RCC 7860 (cell line): Measurements from ENCODE around the gene IL1R1.

Source experiments
- DNase-seq: peaks from one replicate; pipeline ENCODE4 v3.0.0-alpha.2; 2015; ENCODE audit warnings: low spot score
- FAIRE-seq: peaks from 2 replicates; lab custom pipeline; 2012; peaks lifted over from hg19 to GRCh38; lab: Jason Lieb, UNC

Gene IL1R1

DNA sequence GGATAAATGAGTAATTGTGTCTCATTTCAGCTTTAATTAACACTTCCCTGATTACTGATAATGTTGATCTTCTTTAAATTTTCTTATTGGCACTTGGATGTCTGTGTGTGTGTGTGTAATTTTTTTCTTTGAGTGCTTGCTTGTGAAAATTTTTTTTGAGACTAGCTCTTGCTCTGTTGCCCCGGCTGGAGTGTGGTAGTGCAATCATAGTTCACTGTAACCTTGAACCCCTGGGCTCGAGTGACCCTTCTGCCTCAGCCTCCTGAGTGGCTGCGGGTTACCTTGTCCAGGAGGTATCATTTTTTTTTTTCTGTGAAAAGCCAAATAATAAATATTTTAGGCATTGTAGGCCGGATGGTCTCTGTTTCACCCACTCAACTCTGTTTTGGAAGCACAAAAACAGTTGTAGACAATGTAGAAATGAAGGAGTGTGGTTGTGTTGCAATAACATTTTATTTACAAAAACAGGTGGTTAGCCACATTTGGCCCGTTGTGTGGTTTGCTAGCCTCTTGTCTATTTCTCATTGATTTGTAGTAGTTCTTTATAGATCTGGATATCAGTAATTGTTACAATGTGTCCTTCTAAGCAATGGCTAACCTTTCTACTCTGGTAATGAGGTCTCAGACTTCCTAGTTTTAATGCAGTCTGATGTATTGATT, 52.2 kb downstream of the IL1R1 start:
- DNase-seq (no peak), FAIRE-seq (no peak)

- FAIRE-seq (no peak), DNase-seq (no peak)
Observed at GRCh38 chr2:102197389-102198137, 55.0 kb downstream of the IL1R1 start.

- FAIRE-seq: no peak
- no peak for DNase-seq
Observed at GRCh38 chr2:102200539-102200938, 58.0 kb downstream of the IL1R1 start.

- DNase-seq (no peak), FAIRE-seq (no peak)
Observed at GRCh38 chr2:102204638-102205037, 62.1 kb downstream of the IL1R1 start.

DNA sequence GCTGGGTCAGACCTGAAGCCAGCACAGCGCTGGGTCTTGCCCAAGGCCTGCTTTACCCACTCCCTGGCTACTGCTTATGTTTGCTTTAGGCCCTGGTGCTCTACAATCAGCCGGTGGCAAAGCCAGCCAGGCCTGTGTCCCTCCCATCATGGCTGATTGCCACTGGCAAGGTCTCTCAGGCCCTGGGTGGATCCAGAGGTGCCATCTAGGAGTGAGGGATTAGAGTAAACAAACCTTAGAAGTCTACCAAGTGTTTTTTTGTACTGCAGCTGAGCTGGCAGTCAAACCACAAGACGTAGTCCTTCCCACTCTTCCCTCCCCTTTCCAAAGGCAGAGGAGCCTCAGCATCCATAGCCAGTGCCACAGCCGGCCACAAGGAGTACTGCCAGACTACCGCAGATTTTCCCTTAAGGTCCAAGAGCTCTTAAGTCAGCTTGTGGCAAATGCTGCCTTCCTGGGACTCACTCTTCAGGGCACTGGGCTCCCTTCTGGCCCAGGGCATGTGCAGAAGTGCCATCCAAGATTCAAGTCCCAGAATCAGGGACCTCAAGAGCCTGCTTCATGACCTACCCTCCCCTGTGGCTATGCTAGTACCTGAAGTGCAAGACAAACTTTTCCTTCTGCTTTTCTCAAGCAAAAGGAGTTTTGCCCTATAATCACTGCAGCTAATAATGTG, 64.3 kb downstream of the IL1R1 start:
- DNase-seq (no peak), FAIRE-seq (no peak)

- DNase-seq (no peak), FAIRE-seq (no peak)
Observed at GRCh38 chr2:102208774-102209173, 66.2 kb downstream of the IL1R1 start.

GRCh38 chr2:102209474-102209873, 66.9 kb downstream of the IL1R1 start:
- DNase-seq (no peak), FAIRE-seq (no peak)

DNA sequence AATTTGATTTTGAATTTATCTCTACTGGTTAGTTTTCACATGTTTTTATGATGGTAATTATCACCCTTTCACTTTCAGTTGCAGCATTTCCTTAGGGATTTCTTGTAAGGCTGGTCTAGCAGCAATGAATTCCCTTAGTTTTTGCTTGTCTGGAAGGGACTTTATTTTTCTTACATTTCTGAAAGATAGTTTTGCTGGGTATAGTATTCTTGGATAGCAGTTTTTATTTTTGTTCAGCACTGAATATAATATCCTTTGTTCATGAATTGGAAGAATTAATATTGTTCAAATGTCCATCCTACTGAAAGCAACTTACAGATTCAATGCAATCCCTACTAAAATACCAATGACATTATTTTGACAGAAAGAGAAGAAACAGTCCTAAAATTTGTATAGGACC, 74.5 kb downstream of the IL1R1 start:
- DNase-seq: no peak
- FAIRE-seq: no peak

DNA sequence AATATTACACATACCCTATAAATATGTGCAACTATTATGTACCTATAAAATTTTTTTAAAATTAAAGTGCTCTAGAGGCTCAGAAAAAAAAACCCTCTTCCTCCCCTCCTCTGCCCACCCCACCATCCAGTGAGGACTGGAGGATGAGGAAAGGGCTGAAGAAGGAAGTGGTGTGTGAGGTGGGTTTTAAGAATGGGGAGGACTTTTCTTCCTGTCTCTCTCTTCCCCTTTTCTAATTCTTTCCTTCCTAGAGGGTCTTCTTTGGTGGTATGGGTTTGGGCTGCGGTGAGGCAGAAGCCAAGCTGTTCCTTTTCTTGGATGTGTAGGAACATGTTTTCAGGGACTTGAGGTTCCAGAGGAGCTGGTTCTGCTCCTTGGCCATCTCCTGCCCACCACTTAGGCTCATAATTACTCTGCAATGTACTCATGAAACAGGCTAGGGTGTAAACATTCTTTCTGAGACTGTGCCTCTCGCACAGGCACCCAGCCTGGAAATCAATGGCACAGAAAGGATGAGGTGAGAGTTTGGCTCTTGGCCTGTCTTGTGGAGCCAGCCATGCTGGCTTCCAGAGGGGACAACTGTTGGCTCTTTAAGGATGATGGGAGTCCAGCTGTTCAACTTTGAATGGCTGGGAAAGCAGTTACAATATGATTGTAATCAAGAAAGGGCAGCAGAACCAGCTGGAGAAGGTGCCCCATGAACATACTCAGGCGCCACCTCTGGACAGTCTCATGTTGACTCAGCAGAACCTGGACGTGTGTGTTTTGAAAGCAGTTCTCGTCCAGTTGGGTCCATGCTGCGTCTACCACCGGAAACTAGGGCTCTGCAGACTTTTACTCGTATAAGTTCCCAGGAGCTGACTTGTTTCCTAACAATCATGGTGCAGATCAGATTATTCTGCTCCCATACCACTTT, 82.5 kb downstream of the IL1R1 start:
- FAIRE-seq (no peak), DNase-seq (no peak)

DNA sequence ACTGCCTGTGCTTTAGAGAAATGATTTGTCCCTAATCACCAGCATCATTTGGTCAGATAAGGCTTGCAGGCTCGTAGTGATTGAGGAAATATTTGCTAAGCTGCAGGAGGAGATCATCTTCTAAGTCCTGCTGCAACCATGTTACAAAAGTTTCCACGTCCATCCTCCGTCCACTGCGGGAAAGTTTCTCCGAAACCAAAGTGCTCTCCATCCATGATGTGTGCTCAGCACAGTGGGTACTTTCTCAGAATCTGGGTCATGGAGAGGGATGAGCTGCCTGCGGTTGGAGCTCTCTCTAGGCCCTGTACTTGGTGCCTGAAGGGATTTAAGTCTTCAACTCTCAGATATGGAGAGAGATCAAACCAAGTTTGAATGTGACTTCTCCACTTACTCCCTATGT, 83.6 kb downstream of the IL1R1 start:
- DNase-seq (no peak), FAIRE-seq (no peak)

- DNase-seq: no peak
- no peak for FAIRE-seq
Observed at GRCh38 chr2:102226612-102227391, 84.3 kb downstream of the IL1R1 start.

DNA sequence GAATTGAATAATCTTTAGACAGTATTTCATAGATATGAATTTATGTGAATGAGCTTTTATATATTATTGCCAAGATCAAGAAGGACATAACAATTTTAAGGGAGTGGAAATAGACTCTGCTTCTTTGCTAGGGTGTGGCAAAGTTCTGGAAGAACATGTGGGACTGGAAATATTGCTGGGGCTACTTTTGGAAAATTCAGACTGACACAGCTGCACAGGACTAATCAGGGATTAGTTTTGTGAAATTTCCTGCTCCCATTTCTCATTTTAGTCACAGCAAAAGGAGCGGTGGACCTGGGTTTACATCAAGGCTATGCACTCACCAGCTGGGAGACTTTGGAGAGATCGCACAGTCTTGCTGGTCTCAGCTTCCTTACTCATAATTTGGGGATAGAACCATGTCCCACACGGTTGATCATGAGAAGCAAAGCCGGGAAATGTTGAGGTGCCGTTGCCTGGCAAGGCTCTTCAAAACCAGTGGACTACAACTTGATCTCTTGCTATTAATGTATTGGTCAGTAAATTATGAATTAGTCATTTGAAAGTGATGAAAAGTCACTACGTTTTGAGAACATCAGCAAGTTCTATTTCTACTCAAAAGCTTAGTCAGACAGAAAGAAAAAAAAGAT, 86.7 kb downstream of the IL1R1 start:
- FAIRE-seq: no peak
- DNase-seq: no peak
